ENCODE measurements around the gene DIP2C. TPM values are rescaled to one million over a fixed set of nuclear protein-coding genes. Genes with fewer than 3 reads are reported as not detected.

Gene DIP2C
- polyA plus RNA-seq, 3 donors, result 0.11 TPM; not detected in 2

DNA sequence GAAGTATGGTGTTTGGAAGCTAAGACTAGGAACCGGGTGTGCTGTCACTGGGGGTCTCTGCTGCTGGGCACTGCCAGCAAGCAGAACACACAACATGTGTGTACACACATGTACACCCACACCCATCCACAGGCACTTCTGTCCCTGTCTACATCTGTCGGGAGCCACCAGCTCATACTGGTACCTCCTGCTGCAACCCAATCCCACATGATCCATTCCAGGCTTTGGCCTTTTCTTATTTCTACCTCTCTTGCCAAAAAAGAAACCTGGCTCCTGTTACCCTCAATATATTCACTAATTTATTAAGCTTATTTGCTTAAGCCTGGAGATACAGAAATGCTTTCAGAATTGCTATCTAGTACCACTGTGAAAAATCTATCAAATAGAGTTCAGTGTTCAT lies 246.0 kb downstream of the DIP2C start:
- H3K4me3 ChIP-seq (replicated peaks in 1 of 3; ENCODE audit: low read depth in 2 of 3, low read length in 3 of 3), result no peak overlapping the region
- H3K9me3 ChIP-seq (replicated peaks in 1 of 2; ENCODE audit: control insufficient read depth in 1 of 2, insufficient read depth in 1 of 2, low read length in 2 of 2), result peaks cover 6 to 9% of the 10 kb centered on the region in 2 donors
- TF ChIP-seq, protein P1, sequence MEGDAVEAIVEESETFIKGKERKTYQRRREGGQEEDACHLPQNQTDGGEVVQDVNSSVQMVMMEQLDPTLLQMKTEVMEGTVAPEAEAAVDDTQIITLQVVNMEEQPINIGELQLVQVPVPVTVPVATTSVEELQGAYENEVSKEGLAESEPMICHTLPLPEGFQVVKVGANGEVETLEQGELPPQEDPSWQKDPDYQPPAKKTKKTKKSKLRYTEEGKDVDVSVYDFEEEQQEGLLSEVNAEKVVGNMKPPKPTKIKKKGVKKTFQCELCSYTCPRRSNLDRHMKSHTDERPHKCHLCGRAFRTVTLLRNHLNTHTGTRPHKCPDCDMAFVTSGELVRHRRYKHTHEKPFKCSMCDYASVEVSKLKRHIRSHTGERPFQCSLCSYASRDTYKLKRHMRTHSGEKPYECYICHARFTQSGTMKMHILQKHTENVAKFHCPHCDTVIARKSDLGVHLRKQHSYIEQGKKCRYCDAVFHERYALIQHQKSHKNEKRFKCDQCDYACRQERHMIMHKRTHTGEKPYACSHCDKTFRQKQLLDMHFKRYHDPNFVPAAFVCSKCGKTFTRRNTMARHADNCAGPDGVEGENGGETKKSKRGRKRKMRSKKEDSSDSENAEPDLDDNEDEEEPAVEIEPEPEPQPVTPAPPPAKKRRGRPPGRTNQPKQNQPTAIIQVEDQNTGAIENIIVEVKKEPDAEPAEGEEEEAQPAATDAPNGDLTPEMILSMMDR (IDR thresholded peaks at IDR 0.05), result no peak
- H3K4me1 ChIP-seq (ENCODE audit: control insufficient read depth in 1 of 2, insufficient read depth in 2 of 2, low read length in 2 of 2), result no peaks in the 10 kb centered on the region
- 90% methylated on average over 1 of the region's 2 CpGs for WGBS (ENCODE audit: insufficient coverage)
- intact Hi-C loops (cut with micrococcal nuclease), result no loop called here
- H3K79me2 ChIP-seq (ENCODE audit: insufficient read depth, low read length), result no peaks in the 10 kb centered on the region
- no peaks in the 10 kb centered on the region for H3K36me3 Mint-ChIP-seq
- peaks cover 3 to 13% (median 8%) of the 10 kb centered on the region in 7 donors for H3K9me3 Mint-ChIP-seq
- H3K27ac Mint-ChIP-seq, result no peak overlapping the region
- no peak overlapping the region for H3K9ac ChIP-seq (ENCODE audit: insufficient read depth, low read length, poor library complexity, severe bottlenecking)
- H3K27me3 ChIP-seq (ENCODE audit: control insufficient read depth in 2 of 2, insufficient read depth in 2 of 2, low read length in 2 of 2), result no peaks in the 10 kb centered on the region
- H4K20me1 ChIP-seq (ENCODE audit: insufficient read depth, low read length), result no peaks in the 10 kb centered on the region
- H3K36me3 ChIP-seq (replicated peaks in 1 of 2; ENCODE audit: control insufficient read depth in 1 of 2, insufficient read depth in 2 of 2, low read length in 2 of 2), result no peaks in the 10 kb centered on the region
- H3K27ac ChIP-seq (ENCODE audit: low read depth in 1 of 2, low read length in 2 of 2), result no peak overlapping the region
- no peak overlapping the region for H3K4me3 Mint-ChIP-seq
- H2AFZ ChIP-seq (ENCODE audit: insufficient read depth, low read depth, low read length, poor library complexity, severe bottlenecking), result no peak overlapping the region
- H3K4me1 Mint-ChIP-seq, result no peaks in the 10 kb centered on the region
- no peak overlapping the region for H3K4me2 ChIP-seq (replicated peaks; ENCODE audit: extremely low read depth, low read length, poor library complexity, severe bottlenecking)
- no peak for DNase-seq
- H3K27me3 Mint-ChIP-seq (ENCODE audit: low read depth in 3 of 3), result peaks cover 2 to 6% (median 5%) of the 10 kb centered on the region in 3 donors

DNA sequence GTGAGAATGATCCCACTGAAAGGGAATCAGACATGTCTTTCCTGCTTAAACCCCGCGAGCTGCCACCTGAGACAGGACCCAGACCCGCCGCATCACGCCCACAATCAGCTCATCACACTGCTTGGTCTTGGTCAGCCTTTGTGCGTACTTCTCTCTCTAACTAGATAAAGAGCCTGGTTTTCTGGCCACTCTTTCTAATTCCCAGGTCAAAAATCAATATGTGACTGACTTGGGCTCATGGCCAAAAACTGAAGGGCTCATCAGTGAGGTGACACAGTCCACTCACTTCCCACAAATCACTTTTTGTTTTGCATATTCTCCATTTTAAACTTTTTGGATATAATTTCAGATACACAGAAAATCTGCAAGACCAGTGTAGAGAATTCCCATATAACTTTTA lies 247.3 kb downstream of the DIP2C start:
- no peak overlapping the region for H3K27ac ChIP-seq (ENCODE audit: low read depth in 1 of 2, low read length in 2 of 2)
- TF ChIP-seq, protein P1 (IDR thresholded peaks at IDR 0.05), result no peak
- Mint-ChIP-seq H3K27me3 (ENCODE audit: low read depth in 3 of 3) (peaks cover 2 to 6% (median 4%) of the 10 kb centered on the region in 3 donors), H3K9me3 (peaks cover 0 to 4% (median 0%) of the 10 kb centered on the region in 7 donors), H3K4me1 (no peaks in the 10 kb centered on the region), H3K36me3 (no peaks in the 10 kb centered on the region), H3K27ac (no peak overlapping the region), H3K4me3 (no peak overlapping the region)
- H4K20me1 ChIP-seq (ENCODE audit: insufficient read depth, low read length), result no peaks in the 10 kb centered on the region
- H3K4me2 ChIP-seq (replicated peaks; ENCODE audit: extremely low read depth, low read length, poor library complexity, severe bottlenecking), result no peak overlapping the region
- H3K4me3 ChIP-seq (replicated peaks in 1 of 3; ENCODE audit: low read depth in 2 of 3, low read length in 3 of 3), result no peak overlapping the region
- WGBS (ENCODE audit: insufficient coverage), result 98% methylated on average over 6 of the region's 6 CpGs
- intact Hi-C loops (cut with micrococcal nuclease), result no loop called here
- H3K9me3 ChIP-seq (replicated peaks in 1 of 2; ENCODE audit: control insufficient read depth in 1 of 2, insufficient read depth in 1 of 2, low read length in 2 of 2), result peaks cover 3 to 4% of the 10 kb centered on the region in 2 donors
- no peak overlapping the region for H2AFZ ChIP-seq (ENCODE audit: insufficient read depth, low read depth, low read length, poor library complexity, severe bottlenecking)
- DNase-seq, result no peak
- H3K9ac ChIP-seq (ENCODE audit: insufficient read depth, low read length, poor library complexity, severe bottlenecking), result no peak overlapping the region
- H3K4me1 ChIP-seq (ENCODE audit: control insufficient read depth in 1 of 2, insufficient read depth in 2 of 2, low read length in 2 of 2), result no peaks in the 10 kb centered on the region
- H3K36me3 ChIP-seq (replicated peaks in 1 of 2; ENCODE audit: control insufficient read depth in 1 of 2, insufficient read depth in 2 of 2, low read length in 2 of 2), result no peaks in the 10 kb centered on the region
- no peaks in the 10 kb centered on the region for H3K79me2 ChIP-seq (ENCODE audit: insufficient read depth, low read length)
- no peaks in the 10 kb centered on the region for H3K27me3 ChIP-seq (ENCODE audit: control insufficient read depth in 2 of 2, insufficient read depth in 2 of 2, low read length in 2 of 2)

All from CD14-positive monocyte (primary cell).